Stimulated activated CD4-positive, alpha-beta T cell treated with anti-CD3 and anti-CD28 coated beads, Interleukin-2, amount 100 ng/mL, for 4 hours (primary cell): Measurements from ENCODE around the gene PLCB1.
"Not testable (repeated sequence)": the region's sequence is repeated elsewhere in the genome, so short reads cannot be mapped to it uniquely, and the experiment has no call there.

Experiments
- DNase-seq: peaks from one replicate; pipeline ENCODE4 v3.0.0-alpha.2; 2020; ENCODE audit warnings: low read depth

The PLCB1 gene

DNA sequence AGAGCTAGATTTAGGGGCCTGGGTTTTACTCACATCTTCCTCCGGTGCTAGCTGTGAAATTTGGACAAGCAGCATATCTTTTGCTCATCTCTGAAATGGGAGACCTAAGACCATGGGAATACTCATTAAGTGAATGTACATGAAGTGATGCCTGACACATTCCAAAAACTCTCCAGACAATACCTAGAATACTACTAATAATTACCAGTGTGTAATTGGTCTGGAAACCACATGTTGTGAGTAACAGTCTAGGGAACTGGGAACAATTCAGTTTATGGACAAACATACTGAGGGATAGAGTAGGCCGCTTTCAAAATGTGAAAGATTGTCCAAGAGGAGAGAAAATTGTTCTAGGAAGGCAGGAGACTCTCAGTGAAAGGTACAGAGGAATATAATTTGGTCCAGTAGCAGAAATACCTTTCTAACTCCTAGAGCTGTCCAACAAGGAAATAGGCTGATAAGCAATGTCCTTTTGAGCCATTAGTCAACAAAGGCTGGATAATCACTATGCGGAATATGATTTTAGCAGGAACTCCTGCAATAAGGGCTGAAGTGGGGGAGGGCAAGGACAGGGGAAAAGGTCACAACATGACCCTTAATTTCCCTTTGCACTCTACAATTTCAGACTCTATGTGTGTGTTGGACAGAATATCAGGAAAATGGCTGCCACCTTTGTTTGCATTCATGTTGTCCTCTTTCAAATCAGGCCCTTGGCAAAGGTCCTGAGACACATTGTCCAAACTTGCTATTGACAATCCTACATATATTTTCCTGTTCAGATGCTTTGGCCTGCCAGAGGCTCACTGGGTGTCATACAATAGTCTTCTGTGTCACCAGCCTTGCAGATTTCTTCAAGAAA lies 315.4 kb downstream of the PLCB1 start:
- DNase-seq, result no peak

DNA sequence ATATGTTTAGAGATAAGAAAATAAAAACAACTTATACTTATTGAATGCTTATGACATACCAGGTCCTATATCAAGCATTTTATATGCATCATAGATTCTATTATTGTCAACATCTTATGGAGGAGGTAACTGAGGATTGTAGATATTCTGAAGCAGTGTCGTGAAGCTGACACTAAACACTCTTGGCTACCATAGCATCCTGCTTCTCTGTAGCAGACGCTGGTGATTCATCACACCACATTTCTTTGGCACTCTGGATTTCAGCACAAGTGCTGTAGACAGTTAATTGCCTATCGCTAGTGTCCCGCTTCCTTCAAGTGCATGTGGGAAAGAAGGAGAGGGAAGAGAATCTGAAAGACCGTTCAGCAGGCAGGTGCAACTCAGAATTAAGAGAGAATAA lies 317.1 kb downstream of the PLCB1 start:
- no peak for DNase-seq

DNA sequence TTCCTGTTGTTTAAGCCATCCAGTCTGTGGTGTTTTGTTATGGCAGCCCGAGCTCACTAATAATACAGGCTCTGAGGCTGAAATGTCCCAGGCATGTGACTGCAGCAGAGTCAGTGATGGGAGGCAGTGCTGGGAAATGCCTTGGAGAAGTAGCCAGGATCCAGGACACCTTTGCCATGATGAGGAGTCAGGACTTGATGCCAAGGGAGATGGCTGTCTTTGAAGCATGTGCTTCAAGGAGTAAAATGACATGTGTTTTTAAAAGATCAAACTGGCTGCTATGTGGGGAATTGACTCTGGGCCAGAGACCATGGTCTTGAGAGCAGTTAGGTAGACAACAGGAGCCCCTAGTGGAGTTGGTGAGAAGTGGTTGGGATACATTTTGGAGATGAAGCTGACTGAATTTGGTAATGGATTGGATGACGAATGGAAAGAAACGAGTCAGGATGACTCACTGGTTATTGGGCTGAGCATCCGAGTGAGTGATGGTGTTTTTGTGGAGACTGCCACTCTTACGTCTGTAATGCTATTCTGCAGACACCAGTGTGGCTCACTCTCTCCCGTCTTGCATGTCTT lies 322.2 kb downstream of the PLCB1 start:
- DNase-seq, result no peak

DNA sequence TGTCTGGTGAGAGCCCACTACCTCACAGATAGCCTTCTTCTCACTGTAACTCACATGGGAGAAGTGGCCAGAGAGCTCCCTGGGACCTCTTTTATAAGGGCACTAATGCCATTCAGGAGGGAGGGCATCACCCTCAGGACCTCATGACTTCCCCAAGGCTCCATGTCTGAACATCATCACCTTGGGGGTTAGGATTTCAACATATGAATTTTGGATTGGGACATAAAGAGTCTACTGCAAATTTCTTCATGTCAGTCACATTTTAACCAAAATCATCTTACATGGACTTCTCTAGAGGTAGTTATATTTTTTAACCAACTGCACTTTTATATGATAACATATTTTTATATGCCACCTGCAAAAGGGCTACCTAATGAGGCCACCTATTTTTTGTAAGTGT lies 324.7 kb downstream of the PLCB1 start:
- no peak for DNase-seq

DNA sequence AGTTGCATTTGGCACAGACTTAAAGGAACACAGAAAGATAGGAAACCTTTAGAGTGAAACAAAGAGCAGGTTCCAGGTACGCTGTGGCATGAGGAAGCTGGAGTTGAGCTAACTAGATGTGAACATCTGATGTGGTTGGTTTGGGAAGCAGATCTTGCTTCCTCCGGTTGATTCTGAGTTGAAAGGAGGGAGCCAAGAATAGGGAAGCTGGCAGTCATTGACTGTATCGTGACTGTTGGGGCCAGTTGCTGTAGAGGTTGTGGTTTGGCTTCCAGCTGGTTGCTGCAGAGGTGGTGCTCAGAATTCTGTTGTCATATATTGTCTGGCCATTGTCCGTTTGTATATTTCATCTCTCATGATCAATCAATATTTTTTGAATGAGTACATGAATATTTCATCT lies 325.9 kb downstream of the PLCB1 start:
- DNase-seq, result no peak

DNA sequence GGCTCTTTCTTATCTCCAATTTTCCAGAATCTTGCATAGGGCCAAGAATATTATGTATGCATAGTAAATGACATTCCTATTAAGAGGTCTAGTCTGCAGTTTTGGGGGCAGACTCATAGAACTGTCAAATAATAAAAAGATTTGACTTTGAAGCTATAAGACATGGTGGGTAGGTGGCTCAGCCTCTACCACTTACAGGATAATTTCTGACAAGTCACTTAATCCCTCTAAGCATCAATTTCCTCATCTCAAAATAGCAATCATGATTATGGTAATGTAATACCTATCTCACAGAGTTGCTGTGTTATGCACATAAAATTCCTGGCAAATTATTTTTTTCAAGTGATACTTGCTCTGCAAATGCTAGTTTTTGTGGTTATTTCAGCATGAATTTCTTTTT lies 329.1 kb downstream of the PLCB1 start:
- DNase-seq, result no peak

DNA sequence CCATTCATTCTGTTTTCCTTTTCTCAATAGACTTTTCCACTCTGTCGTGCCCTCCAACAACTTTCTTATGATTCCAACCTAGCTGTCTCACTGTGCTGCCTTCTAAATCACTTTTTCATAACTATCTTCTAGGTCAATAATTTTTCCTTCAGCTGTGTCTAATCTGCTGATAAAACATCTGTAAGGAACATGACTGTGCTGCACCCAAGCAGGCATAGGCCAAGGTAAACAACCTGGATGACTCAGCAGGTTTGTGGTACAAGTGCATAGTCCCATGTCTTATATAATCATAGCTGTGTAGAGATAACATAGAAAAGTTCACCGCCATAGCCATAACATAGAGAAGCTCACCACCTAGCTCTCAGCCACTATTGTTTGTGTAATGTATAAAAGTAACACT lies 332.3 kb downstream of the PLCB1 start:
- no peak for DNase-seq

DNA sequence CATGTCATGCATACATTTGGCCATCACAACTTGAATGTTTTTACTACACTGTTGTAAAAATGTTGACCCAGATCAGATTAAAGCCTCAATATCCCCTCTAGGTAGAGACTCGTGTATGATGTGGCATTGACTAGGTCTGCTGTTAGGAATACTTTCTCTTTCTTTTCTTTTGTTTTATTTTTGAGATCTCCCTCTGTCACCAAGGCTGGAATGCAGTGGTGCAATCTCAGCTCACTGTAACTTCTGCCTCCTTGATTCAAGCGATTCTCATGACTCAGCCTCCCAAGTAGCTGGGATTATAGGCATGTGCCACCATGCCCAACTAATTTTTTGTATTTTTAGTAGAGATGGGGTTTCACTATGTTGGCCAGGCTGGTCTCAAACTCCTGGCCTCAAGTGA lies 334.7 kb downstream of the PLCB1 start:
- DNase-seq, result not testable (repeated sequence)

DNA sequence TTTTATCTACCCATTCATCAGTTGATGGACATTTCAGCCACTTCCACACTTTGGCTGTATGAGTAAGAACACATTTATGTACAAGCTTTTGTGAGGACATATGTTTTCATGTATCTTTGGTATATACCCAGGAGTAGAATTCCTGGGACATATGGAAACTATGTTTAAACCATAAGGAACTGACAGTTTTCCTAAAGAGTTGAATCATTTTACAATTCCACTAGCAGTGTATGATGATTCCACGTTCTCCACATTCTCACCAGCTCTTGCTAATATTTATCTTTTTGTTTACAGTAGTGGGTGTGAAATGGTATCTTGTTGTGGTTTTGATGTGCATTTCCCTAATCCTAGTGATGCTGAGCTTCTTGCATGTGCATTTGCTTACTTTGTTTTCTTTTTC lies 338.1 kb downstream of the PLCB1 start:
- DNase-seq, result no peak

DNA sequence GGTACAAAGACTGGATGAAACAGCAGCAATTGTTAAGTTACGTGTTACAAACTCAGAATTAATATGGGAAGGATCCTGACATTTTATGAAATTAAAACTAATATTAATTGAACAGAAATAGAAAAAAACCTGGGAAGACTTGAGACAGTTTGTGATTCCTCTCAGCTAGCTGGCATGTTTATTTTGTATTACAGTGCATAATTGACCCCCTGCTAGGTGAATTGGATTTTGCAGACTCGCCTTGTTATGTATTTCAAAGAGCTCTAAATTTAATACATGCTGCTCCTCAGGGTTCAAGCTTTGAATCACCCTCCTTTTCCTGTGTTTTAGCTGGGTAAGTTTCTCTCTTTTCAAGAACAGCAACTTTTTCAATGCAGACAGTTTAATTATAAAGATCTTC lies 339.4 kb downstream of the PLCB1 start:
- no peak for DNase-seq

DNA sequence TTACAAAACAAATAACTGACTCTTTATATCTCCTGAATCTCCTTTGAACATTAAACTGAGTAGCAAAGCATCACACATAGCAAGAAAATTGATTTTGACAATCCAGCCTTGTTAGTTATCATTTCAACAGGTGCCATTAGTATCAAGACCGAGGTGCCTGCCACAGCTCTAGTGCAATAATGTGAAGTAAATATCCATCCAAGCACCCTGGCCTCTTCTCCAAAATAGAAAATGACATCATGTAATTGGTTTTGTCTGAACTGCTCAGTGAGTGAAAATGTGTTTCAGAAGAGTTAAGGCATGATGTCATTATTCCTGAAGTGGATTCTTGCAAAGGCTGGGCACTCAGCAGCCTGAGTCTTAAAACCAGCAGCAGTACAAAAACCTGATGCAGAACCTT lies 341.4 kb downstream of the PLCB1 start:
- no peak for DNase-seq

DNA sequence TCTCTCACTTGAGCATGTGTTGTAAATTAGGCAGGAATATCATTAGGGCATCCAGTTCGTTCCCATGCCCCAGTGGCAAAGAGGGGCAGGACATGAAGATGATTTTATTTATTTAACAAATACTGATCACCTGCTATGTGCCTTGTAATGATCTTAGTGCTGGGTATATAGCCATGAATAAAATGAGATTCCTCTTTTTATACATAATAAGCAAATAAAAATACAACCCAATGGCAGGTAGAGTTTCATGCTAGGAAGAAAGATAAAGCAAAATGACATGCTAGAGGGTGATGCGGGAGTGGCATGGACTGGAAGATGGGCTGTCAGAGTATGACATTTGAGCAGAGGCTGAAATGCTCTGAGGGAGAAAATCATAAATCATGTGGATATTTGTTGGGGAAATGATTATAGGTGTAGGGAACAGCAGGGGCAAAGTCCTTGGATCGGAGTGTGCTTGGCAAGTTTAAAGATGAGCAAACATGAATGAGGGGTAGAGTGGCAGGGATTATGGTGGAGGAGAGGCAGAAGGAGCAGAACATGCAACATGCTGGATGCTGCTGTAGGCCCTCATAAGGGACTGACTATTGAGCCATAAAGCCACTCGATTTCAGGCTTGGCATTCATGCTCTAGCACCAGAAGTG lies 342.1 kb downstream of the PLCB1 start:
- DNase-seq, result no peak

DNA sequence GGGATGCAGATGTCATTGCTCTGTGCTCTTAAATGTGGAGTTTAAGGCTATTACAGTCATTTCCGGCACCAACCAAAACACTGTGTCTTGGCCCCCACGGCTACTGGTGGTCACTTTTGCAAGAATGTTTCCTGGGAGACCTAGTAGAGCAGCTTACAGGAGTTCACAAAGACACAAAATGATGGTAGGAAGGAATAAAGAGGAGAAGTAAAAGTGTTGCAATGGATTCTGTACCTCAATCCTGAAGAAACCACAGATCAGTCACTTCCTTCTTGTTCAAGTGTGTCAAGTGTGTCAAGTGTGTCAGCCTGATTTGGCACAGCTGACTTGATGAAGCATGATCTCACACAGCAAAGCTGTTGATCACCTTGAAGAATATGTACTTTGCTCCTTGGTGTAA lies 344.0 kb downstream of the PLCB1 start:
- no peak for DNase-seq

DNA sequence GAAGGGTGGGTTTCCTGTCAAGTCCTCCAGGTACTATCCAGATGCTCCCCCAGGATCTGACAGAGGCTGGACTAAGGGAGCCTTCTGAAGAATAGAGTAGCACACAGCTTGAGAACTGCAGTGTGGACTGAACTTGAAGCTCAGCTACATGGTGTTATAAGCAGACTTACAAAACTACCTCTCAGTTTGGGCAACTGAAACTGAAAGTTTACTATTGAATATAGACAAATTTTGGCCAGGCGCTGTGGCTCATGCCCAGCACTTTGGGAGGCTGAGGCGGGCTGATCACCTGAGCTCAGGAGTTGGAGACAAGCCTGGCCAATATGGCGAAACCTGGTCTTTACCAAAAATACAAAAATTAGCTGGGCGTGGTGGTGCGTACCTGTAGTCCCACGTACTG lies 348.5 kb downstream of the PLCB1 start:
- DNase-seq, result no peak

DNA sequence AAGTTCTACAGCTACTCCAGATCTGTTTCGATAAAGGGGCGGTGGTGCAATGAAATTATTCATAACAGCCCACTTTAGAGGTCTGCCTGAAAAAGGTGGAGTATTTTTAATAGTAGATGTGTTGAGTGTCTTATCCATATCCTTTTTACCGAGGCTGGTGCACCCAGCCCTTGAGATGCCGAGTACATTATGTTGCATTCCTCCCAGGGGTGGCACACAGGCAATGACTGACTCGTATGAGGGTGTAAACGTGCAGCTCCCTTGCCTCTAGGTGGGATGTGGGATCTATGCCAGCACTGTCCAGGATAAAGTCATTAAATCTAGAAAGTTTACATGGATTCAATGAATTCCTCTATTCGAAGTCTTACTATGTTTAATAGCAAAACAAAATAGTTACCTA lies 355.6 kb downstream of the PLCB1 start:
- DNase-seq, result no peak

DNA sequence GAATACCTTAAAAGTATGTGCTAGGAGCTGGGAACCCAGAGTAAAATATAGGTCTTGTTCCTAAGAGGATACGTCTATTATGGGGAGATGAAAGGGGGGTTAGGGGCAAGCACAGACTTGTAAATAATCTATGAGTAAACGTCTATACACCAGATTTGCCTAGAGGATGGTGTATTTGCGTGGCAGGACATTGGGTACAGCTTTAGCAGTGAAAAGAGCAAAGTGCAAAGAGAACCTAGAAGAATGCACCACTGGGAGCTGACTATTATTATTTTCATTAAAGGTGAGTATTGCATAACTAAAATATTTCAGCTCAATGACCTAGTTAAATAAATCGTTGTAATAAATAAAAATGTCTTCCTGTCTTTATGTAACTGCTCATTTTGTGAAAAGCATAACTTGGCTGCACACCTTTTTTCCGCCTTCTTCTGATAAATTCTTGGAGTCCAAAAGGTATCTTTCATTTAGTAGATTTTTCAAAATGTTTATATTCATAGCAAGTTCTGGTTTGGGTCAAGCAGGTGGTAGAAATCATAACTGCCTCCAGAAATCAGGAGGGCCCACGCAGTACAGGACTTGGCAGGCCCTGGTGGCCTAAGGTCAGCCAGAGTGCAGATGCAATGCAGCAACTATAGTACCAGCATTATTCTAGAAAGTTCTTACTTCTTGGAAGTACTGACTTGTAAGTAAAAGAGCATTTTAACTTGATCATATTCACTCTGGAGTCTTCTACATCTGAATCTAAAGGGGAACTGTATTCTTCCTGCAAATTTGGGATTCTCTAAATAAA lies 357.2 kb downstream of the PLCB1 start:
- DNase-seq, result no peak

DNA sequence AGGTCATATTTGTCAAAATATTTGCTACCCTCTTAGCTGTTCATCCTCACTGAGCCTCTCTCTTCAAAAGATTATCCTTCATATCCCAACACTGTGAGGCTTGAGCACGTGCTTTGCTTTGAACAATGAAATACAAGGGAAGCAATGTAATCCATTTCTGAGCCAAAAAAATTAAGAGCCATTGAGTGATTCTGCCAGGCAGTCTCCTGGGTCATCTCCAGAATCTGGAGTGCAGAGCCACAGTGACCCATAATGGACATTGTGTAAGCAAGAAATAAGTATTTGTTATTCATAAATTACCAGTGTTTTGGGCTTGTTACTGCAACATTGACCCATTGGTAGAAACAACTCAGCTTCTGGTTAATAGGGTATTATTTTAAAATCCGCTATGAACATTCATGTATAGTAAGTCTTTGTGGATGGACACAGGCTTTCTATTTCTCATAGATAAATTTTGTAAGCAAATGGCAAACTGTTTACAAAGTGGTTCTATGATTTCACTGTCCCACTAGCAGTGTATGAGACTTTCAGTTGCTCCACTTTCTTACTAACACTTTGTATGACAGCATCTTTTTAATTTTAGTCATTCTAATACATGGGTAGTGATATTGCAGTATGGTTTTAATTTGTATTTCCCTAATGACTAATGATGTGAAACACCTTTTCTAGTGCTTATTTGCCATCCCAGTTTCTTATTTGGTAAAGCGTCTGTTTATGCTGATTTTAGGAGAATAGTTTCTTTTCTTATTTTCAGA lies 358.2 kb downstream of the PLCB1 start:
- no peak for DNase-seq

DNA sequence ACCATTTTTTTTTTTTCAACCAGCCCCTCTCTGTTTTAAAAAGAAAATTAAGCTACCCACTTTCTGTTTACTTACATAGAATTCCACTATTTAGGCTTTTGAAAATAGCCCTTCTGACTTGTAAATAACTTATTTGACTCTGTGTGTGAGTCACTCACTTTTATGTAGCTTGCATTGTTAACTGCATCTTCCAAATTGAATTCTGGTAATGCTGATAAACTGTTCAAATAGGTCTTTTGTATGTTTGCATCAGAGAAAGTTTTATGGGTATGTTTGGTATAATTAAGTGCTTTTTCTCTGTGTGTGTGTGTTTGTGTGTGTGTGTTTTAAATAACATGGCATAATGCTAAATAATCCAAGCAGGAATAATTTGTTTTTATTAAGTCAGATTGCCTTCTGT lies 360.1 kb downstream of the PLCB1 start:
- DNase-seq, result no peak

DNA sequence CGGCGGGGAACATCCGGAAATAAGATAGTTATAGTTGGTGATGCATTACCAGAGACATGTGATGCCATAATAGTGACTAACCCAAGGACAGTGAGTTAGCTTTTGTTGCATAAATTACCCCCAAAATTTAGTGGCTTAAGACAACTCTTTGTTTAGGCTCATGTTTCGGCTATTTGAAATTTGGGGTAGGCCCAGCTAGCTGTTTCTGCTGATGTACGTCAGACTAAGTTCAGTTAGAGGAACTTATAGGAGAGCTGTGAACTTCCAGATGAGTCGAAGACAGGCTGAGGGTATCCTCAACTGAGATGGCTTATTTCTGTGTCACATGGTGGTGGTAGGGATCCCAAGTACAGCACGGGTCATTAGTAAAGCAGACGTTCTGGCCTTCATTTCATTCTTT lies 366.5 kb downstream of the PLCB1 start:
- DNase-seq, result no peak

DNA sequence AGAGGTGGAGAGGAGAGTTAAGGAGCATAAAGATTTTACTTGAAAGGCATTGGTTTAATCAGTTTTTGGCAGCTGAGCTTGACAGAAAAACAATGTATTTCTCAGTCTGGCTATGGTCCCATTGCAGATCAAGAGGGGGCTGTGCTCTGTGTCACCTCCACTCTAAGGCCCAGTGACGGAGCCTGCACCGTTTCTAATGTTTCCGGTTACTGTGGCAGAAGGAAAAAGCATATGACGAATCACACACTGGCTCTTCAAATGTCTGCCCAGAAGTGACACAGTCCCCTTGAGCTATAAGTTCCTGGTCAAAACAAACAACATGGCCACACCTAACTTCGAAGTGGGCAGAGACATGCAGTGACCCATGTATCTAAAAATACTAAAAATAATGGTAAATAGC lies 372.0 kb downstream of the PLCB1 start:
- DNase-seq, result no peak

DNA sequence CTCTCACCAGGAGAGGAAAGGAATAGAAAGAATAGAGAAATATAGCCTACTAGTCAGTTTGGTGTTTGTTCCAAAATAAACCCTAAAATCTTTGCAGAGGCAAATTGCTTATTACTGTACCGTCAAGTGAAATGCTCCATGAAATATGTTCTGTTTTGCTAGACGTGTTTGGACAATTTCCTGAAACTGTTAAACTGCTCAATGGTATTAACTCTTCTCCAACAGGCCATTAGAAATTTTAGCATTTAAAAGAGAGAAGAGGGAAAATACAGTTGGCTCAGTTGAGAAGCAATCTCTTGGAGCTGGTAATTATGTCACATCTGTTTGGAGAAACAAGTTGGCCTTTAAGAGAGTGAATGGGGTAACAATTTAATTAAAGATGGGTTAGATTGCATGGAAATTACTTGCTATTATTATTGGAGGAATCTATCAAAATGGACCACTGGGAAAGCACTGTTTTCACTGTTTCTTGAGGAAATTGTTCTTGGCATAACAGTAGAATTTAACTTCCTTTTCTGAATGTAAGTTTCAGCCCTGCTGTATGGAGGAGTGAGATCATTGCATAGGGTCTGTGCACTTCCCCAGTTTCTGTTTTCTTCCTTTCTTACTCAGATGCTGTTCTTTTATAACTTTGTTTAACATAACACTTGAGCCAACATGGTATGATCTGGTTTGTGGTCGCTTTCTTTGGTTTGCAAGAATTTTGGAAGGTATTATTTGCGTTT lies 373.6 kb downstream of the PLCB1 start:
- no peak for DNase-seq
